Uterus (tissue), 2 donors: ENCODE data around the gene MPIG6B.

Experiments
- CTCF ChIP-seq, 4 experiments: fragments of 200-600 bp in 2 of 4; fragments of 450-650 bp in 2 of 4; sonication (generic) in 2 of 4; IDR thresholded peaks; one replicate each; pipeline ENCODE4 v1.5.1; 2016 to 2019; ENCODE audit warnings: antibody characterized with exemption in 4 of 4, mild to moderate bottlenecking in 2 of 4, moderate library complexity in 1 of 4
- POLR2A ChIP-seq, 2 donors: fragments of 450-650 bp; IDR thresholded peaks; one replicate each; pipeline ENCODE4 v1.6.1; 2016; ENCODE audit warnings: antibody characterized with exemption in 2 of 2, mild to moderate bottlenecking in 1 of 2, moderate library complexity in 1 of 2

GRCh38 chr6:31719001-31719400 is 4.2 kb upstream of the MPIG6B start:
- no peak for TF ChIP-seq CTCF (IDR thresholded peaks at IDR 0.05)
- no peak for TF ChIP-seq POLR2A (IDR thresholded peaks at IDR 0.05)
